ENCODE results near the gene MYOM1.

GRCh38 chr18:3192752-3193151 lies 27.0 kb downstream of the MYOM1 start:
- TF ChIP-seq CTCF (conservative IDR thresholded peaks at IDR 0.05) (no peak), ZFX (IDR thresholded peaks at IDR 0.05) (no peak)
